GM23338 (cell line): ENCODE results near the gene LDLRAD3. TPM values are rescaled to one million over a fixed set of nuclear protein-coding genes. Genes with fewer than 3 reads are reported as not detected.

Experiments
- ATAC-seq: fragments of 200-7000 bp; cut with Tn5 transposase; 3 replicates; pipeline ENCODE4 v1.9.1; 2020
- DNase-seq: peaks from one replicate; pipeline ENCODE4 v3.0.0-alpha.2; 2015; ENCODE audit warnings: low spot score
- H2AFZ ChIP-seq: fragments of 200-600 bp; sonication (generic); 2 replicates; pipeline ENCODE4 v1.8.0; 2016; ENCODE audit warnings: antibody characterized with exemption, mild to moderate bottlenecking, moderate library complexity
- H3F3A ChIP-seq: fragments of 200-600 bp; sonication (generic); replicated peaks from 2 replicates; pipeline ENCODE4 v1.8.0; 2017; ENCODE audit warnings: antibody characterized with exemption, mixed run types, low read depth
- H3K27ac ChIP-seq: fragments of 200-600 bp; sonication (generic); 2 replicates; pipeline ENCODE4 v1.6.1; 2016; ENCODE audit warnings: low read depth
- H3K27me3 ChIP-seq: fragments of 200-600 bp; sonication (generic); 2 replicates; pipeline ENCODE4 v1.8.0; 2016; ENCODE audit warnings: mild to moderate bottlenecking, mixed run types, moderate library complexity; ENCODE audit not compliant: insufficient read depth
- H3K36me3 ChIP-seq: fragments of 200-600 bp; sonication (generic); 2 replicates; pipeline ENCODE4 v1.8.0; 2016; ENCODE audit warnings: mild to moderate bottlenecking; ENCODE audit not compliant: insufficient read depth
- H3K4me1 ChIP-seq: fragments of 200-600 bp; sonication (generic); 2 replicates; pipeline ENCODE4 v1.8.0; 2016; ENCODE audit warnings: mild to moderate bottlenecking, moderate library complexity; ENCODE audit not compliant: insufficient read depth
- H3K4me2 ChIP-seq: fragments of 200-600 bp; sonication (generic); 2 replicates; pipeline ENCODE4 v1.7.1; 2017; ENCODE audit warnings: mixed run types
- H3K4me3 ChIP-seq: fragments of 200-600 bp; sonication (generic); 2 replicates; pipeline ENCODE4 v1.6.1; 2016; ENCODE audit warnings: mixed run types
- H3K79me2 ChIP-seq: fragments of 200-600 bp; sonication (generic); replicated peaks from 2 replicates; pipeline ENCODE4 v1.8.0; 2017; ENCODE audit warnings: mild to moderate bottlenecking; ENCODE audit not compliant: insufficient read depth
- H3K9me2 ChIP-seq: fragments of 200-600 bp; sonication (generic); 2 replicates; pipeline ENCODE4 v1.8.0; 2017; ENCODE audit not compliant: insufficient read depth
- H4K20me1 ChIP-seq: fragments of 200-600 bp; sonication (generic); replicated peaks from 2 replicates; pipeline ENCODE4 v1.8.0; 2017; ENCODE audit warnings: mild to moderate bottlenecking; ENCODE audit not compliant: insufficient read depth
- H3K27ac Mint-ChIP-seq: 2 replicates; pipeline ENCODE4 v1.8.0; 2020; ENCODE audit warnings: inconsistent platforms, mild to moderate bottlenecking, moderate library complexity, mixed read lengths
- H3K27me3 Mint-ChIP-seq: 3 replicates; pipeline ENCODE4 v1.8.0; 2022; ENCODE audit warnings: low read depth, mild to moderate bottlenecking, moderate library complexity, mixed read lengths, inconsistent platforms; ENCODE audit not compliant: insufficient read depth, poor library complexity
- H3K36me3 Mint-ChIP-seq: 3 replicates; pipeline ENCODE4 v1.8.0; 2021; ENCODE audit warnings: low read depth, mild to moderate bottlenecking, inconsistent platforms, moderate library complexity, mixed read lengths
- H3K4me1 Mint-ChIP-seq: 3 replicates; pipeline ENCODE4 v1.8.0; 2020; ENCODE audit warnings: mild to moderate bottlenecking, inconsistent platforms, mixed read lengths
- H3K4me3 Mint-ChIP-seq: 3 replicates; pipeline ENCODE4 v1.8.0; 2021; ENCODE audit warnings: moderate library complexity, mild to moderate bottlenecking, inconsistent platforms, mixed read lengths
- H3K9me3 Mint-ChIP-seq: 3 replicates; pipeline ENCODE4 v1.8.0; 2020; ENCODE audit warnings: moderate library complexity, mild to moderate bottlenecking, inconsistent platforms, mixed read lengths
- CREB1 ChIP-seq: fragments of 250-450 bp; sonication (Bioruptor Pico); IDR thresholded peaks from 2 replicates; pipeline ENCODE4 v1.5.0; 2020; ENCODE audit warnings: low read depth, mild to moderate bottlenecking, moderate library complexity
- EZH2 ChIP-seq: fragments of 200-600 bp; sonication (generic); IDR thresholded peaks from one replicate; pipeline ENCODE4 v1.8.0; 2017; ENCODE audit warnings: antibody characterized with exemption, mild to moderate bottlenecking, low read depth; ENCODE audit not compliant: unreplicated experiment
- JUNB ChIP-seq: IDR thresholded peaks from one replicate; pipeline ENCODE4 v1.6.1; 2016; ENCODE audit warnings: antibody characterized with exemption; ENCODE audit not compliant: unreplicated experiment
- NANOG ChIP-seq: IDR thresholded peaks from 2 replicates; pipeline ENCODE4 v1.6.1; 2016; ENCODE audit warnings: antibody characterized with exemption, borderline replicate concordance
- POLR2AphosphoS5 ChIP-seq: IDR thresholded peaks from 2 replicates; pipeline ENCODE4 v1.6.1; 2016; ENCODE audit warnings: antibody characterized with exemption, low read depth
- REST ChIP-seq: IDR thresholded peaks from one replicate; pipeline ENCODE4 v1.6.1; 2018; ENCODE audit warnings: antibody characterized with exemption; ENCODE audit not compliant: unreplicated experiment
- STAT1 ChIP-seq: IDR thresholded peaks from one replicate; pipeline ENCODE4 v1.6.1; 2016; ENCODE audit warnings: antibody characterized with exemption; ENCODE audit not compliant: unreplicated experiment
- ZNF114 ChIP-seq: fragments of 250-450 bp; sonication (Bioruptor Pico); IDR thresholded peaks from 2 replicates; pipeline ENCODE4 v1.5.0; 2020; ENCODE audit warnings: mild to moderate bottlenecking, moderate library complexity
- ZNF331 ChIP-seq: fragments of 250-450 bp; sonication (Bioruptor Pico); IDR thresholded peaks from 2 replicates; pipeline ENCODE4 v1.5.0; 2020; ENCODE audit warnings: low read depth, mild to moderate bottlenecking, moderate library complexity
- polyA plus RNA-seq: library from polyadenylated mRNA; unstranded; fragments of >200 nt; fragmentation: Nextera tagmentation; extraction: Ambion mirVana; gene quantifications from 2 replicates; pipeline ENCODE4 v1.2.1, GENCODE V29; 2016
- total RNA-seq: library from RNA; depleted of rRNA; stranded (reverse); fragments of >200 nt; shearing (Covaris generic); gene quantifications from 2 replicates; pipeline ENCODE4 v1.2.3, GENCODE V29; 2014
- TF ChIP-seq, protein P1 (sequence below): IDR thresholded peaks from 2 replicates; pipeline ENCODE4 v1.6.1; 2016; ENCODE audit warnings: antibody characterized with exemption
- TF ChIP-seq, protein P2 (sequence below), 2 experiments: fragments of 200-600 bp in 1 of 2; sonication (generic) in 1 of 2; conservative IDR thresholded peaks; 2 replicates each; pipeline versions ENCODE4 v1.5.1 to v1.6.1; 2016 to 2017; ENCODE audit warnings: antibody characterized with exemption in 2 of 2, low read depth in 2 of 2, mild to moderate bottlenecking in 2 of 2, moderate library complexity in 1 of 2

The LDLRAD3 gene
- total and polyA plus RNA-seq, 2 experiments from 2014 or later, result 8.5 to 19.4 TPM

DNA sequence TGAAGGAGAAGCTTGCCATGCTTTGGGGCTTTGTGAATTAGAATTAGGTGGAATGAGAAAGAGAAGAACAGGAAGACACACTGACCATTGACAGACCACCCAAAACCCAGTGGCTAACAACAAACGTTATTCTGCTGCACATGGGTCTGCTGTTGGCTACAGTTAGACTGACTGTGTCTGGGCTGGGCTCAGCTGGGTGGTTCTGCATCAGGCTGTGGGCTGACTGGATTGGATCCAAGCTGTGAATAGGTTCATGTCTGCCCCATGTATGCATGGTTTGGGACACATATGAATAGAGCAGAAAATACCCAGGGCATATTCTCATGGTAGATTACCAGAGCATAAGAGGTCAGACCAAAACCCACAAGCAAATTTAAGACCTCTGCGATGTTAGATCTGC is 11.7 kb upstream of the LDLRAD3 start:
- no peak overlapping the region for H3K27ac Mint-ChIP-seq

DNA sequence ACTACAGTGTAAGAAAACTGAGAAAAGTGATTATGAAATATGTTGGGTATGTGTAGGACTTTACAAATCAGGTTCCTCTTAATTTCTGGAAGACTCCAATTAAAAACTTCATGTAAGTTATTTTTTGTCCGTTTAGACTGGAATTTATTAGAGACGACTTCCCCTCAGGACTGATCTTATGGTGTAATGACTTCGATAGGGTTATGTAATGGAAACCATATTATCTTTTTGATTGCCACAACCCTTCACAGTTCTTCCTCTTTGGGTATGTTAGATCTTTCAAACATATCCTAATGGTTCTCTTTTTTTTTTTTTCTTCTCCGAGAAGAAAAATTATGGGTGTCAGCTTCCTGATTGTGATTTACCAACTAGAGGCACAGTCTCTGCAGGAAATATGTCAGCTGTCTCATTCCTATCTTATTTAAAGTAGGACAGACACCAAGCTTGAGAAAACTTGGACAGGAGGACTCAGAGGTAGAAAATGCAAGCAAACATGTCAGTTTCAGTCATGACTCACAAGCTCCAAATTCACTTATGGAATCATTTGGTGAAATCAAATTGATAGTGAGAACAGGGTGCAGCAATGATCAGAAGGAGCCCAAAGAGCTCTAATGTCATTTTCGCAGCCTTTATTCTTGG is 11.1 kb upstream of the LDLRAD3 start:
- Histone ChIP-seq H3K79me2 (no peaks in the 10 kb centered on the region), H3K9me2 (no peaks in the 10 kb centered on the region), H3K27ac (no peak overlapping the region), H3K27me3 (no peaks in the 10 kb centered on the region), H3K4me1 (no peaks in the 10 kb centered on the region), H3K4me3 (no peak overlapping the region), H2AFZ (no peak overlapping the region), H3F3A (no peaks in the 10 kb centered on the region), H3K36me3 (no peaks in the 10 kb centered on the region), H3K4me2 (no peak overlapping the region), H4K20me1 (no peaks in the 10 kb centered on the region)
- H3K4me3 Mint-ChIP-seq, result no peak overlapping the region
- H3K27ac Mint-ChIP-seq, result no peak overlapping the region
- H3K9me3 Mint-ChIP-seq, result no peaks in the 10 kb centered on the region
- no peaks in the 10 kb centered on the region for H3K36me3 Mint-ChIP-seq
- peaks cover 6% of the 10 kb centered on the region; the same call in 2 of the 3 replicates for H3K4me1 Mint-ChIP-seq
- DNase-seq (no peak), ATAC-seq (no peak)
- H3K27me3 Mint-ChIP-seq, result peaks cover 4% of the 10 kb centered on the region
- TF ChIP-seq, protein P1, sequence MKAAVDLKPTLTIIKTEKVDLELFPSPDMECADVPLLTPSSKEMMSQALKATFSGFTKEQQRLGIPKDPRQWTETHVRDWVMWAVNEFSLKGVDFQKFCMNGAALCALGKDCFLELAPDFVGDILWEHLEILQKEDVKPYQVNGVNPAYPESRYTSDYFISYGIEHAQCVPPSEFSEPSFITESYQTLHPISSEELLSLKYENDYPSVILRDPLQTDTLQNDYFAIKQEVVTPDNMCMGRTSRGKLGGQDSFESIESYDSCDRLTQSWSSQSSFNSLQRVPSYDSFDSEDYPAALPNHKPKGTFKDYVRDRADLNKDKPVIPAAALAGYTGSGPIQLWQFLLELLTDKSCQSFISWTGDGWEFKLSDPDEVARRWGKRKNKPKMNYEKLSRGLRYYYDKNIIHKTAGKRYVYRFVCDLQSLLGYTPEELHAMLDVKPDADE, result no peak
- no peak for TF ChIP-seq CREB1 (CRISPR knock-in tag)
- no peak for TF ChIP-seq JUNB
- no peak for TF ChIP-seq POLR2AphosphoS5
- no peak for TF ChIP-seq STAT1
- TF ChIP-seq, protein P2, sequence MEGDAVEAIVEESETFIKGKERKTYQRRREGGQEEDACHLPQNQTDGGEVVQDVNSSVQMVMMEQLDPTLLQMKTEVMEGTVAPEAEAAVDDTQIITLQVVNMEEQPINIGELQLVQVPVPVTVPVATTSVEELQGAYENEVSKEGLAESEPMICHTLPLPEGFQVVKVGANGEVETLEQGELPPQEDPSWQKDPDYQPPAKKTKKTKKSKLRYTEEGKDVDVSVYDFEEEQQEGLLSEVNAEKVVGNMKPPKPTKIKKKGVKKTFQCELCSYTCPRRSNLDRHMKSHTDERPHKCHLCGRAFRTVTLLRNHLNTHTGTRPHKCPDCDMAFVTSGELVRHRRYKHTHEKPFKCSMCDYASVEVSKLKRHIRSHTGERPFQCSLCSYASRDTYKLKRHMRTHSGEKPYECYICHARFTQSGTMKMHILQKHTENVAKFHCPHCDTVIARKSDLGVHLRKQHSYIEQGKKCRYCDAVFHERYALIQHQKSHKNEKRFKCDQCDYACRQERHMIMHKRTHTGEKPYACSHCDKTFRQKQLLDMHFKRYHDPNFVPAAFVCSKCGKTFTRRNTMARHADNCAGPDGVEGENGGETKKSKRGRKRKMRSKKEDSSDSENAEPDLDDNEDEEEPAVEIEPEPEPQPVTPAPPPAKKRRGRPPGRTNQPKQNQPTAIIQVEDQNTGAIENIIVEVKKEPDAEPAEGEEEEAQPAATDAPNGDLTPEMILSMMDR (conservative IDR thresholded peaks at IDR 0.05; ENCODE audit: low read depth in 2 of 2), result no peak
- no peak for TF ChIP-seq NANOG
- no peak for TF ChIP-seq ZNF114 (CRISPR knock-in tag)
- no peak for TF ChIP-seq EZH2
- TF ChIP-seq REST, result no peak

More for the DNA sequence above, 11.7 kb upstream of the LDLRAD3 start:
- H3K27ac ChIP-seq, result no peak overlapping the region
- no peak overlapping the region for H3K4me3 ChIP-seq
- DNase-seq, result no peak
- H3K4me3 Mint-ChIP-seq, result no peak overlapping the region
- H3K4me1 ChIP-seq, result no peaks in the 10 kb centered on the region
- no peak for ATAC-seq
- H3F3A ChIP-seq, result no peaks in the 10 kb centered on the region
- H2AFZ ChIP-seq, result no peak overlapping the region
- TF ChIP-seq ZNF331 (CRISPR knock-in tag), result peak; percentile 81
- TF ChIP-seq EZH2, result no peak
- no peak for TF ChIP-seq POLR2AphosphoS5
- TF ChIP-seq JUNB, result no peak
- H3K27me3 Mint-ChIP-seq, result peaks cover 3% of the 10 kb centered on the region
- no peaks in the 10 kb centered on the region for H3K27me3 ChIP-seq
- H4K20me1 ChIP-seq, result no peaks in the 10 kb centered on the region
- no peaks in the 10 kb centered on the region for H3K36me3 ChIP-seq
- H3K9me3 Mint-ChIP-seq, result no peaks in the 10 kb centered on the region
- no peak overlapping the region for H3K4me2 ChIP-seq
- H3K9me2 ChIP-seq, result no peaks in the 10 kb centered on the region
- H3K36me3 Mint-ChIP-seq, result no peaks in the 10 kb centered on the region
- no peaks in the 10 kb centered on the region; the same call in 2 of the 3 replicates for H3K4me1 Mint-ChIP-seq
- H3K79me2 ChIP-seq, result no peaks in the 10 kb centered on the region
